Measurements from ENCODE around the gene FOXD4L1.
"Not testable (repeated sequence)": the region's sequence is repeated elsewhere in the genome, so short reads cannot be mapped to it uniquely, and the experiment has no call there.

The FOXD4L1 gene

GRCh38 chr2:113498365-113498764 lies at the start of gene FOXD4L1:
Gene FOXD4L1, plus strand, starts transcription at chr2:113498665. Its CDS starts 592 bp downstream, at chr2:113499257.
- DNase-seq, result not testable (repeated sequence)

GRCh38 chr2:113465770-113466169 lies 32.7 kb upstream of the FOXD4L1 start:
- not testable (repeated sequence) for DNase-seq

GRCh38 chr2:113476688-113477368 lies 21.6 kb upstream of the FOXD4L1 start:
- DNase-seq, result not testable (repeated sequence)

GRCh38 chr2:113496527-113496926 lies 1.9 kb upstream of the FOXD4L1 start:
- DNase-seq, result not testable (repeated sequence)

- peak; percentile 2 for DNase-seq
These were observed 787 bp downstream of the FOXD4L1 start for GRCh38 chr2:113499019-113499885.

GRCh38 chr2:113499886-113500722 lies 1.6 kb downstream of the FOXD4L1 start:
- DNase-seq, result not testable (repeated sequence)

GRCh38 chr2:113500723-113501038 lies 2.2 kb downstream of the FOXD4L1 start:
- DNase-seq, result peak; percentile 54

GRCh38 chr2:113502216-113503093 lies 4.0 kb downstream of the FOXD4L1 start:
- peak; percentile 64 for DNase-seq

- peak; percentile 82 for DNase-seq
These were observed 4.9 kb downstream of the FOXD4L1 start for GRCh38 chr2:113503094-113504042.

GRCh38 chr2:113504081-113504480 lies 5.6 kb downstream of the FOXD4L1 start:
- DNase-seq, result peak; percentile 73

GRCh38 chr2:113507394-113508140 lies 9.1 kb downstream of the FOXD4L1 start:
- not testable (repeated sequence) for DNase-seq

GRCh38 chr2:113508187-113508586 lies 9.7 kb downstream of the FOXD4L1 start:
- not testable (repeated sequence) for DNase-seq

GRCh38 chr2:113510913-113511312 lies 12.4 kb downstream of the FOXD4L1 start:
- not testable (repeated sequence) for DNase-seq

GRCh38 chr2:113511859-113512258 lies 13.4 kb downstream of the FOXD4L1 start:
- DNase-seq, result not testable (repeated sequence)

GRCh38 chr2:113515457-113515856 lies 17.0 kb downstream of the FOXD4L1 start:
- DNase-seq, result not testable (repeated sequence)

- DNase-seq, result not testable (repeated sequence)
These were observed 17.5 kb downstream of the FOXD4L1 start for GRCh38 chr2:113515995-113516394.

- not testable (repeated sequence) for DNase-seq
These were observed 18.6 kb downstream of the FOXD4L1 start for GRCh38 chr2:113517025-113517424.

GRCh38 chr2:113520837-113521236 lies 22.4 kb downstream of the FOXD4L1 start:
- not testable (repeated sequence) for DNase-seq

GRCh38 chr2:113521492-113521891 lies 23.0 kb downstream of the FOXD4L1 start:
- not testable (repeated sequence) for DNase-seq

GRCh38 chr2:113524986-113525385 lies 26.5 kb downstream of the FOXD4L1 start:
- DNase-seq, result not testable (repeated sequence)

Measured in eye (tissue), 1 donor.